ENCODE data around the gene TP73.

The TP73 gene

GRCh38 chr1:3779912-3780416, 127.6 kb downstream of the TP73 start:
- H2AFZ ChIP-seq (ENCODE audit: low read depth, low read length) = no peak overlapping the region
- H3K4me2 ChIP-seq (ENCODE audit: low read length) = no peak overlapping the region
- H4K20me1 ChIP-seq (ENCODE audit: insufficient read depth, low read length) = no peaks in the 10 kb centered on the region
- H3K36me3 ChIP-seq (replicated peaks; ENCODE audit: low read depth, low read length) = peaks cover 19% of the 10 kb centered on the region
- H3K9me3 ChIP-seq (ENCODE audit: insufficient read depth, low read length) = no peaks in the 10 kb centered on the region
- no peak overlapping the region for H3K27ac ChIP-seq (ENCODE audit: low read length)
- TF ChIP-seq CTCF (IDR thresholded peaks at IDR 0.05; ENCODE audit: low read depth, low read length) (no peak), EZH2phosphoT487 (IDR thresholded peaks at IDR 0.05; ENCODE audit: low read depth) (no peak)
- no peak overlapping the region for H3K4me3 ChIP-seq (ENCODE audit: low read length)
- no peaks in the 10 kb centered on the region for H3K27me3 ChIP-seq (ENCODE audit: low read depth, low read length)
- no peaks in the 10 kb centered on the region for H3K79me2 ChIP-seq (ENCODE audit: low read length)
- no peak overlapping the region for H3K9ac ChIP-seq (ENCODE audit: low read length)
- peaks cover 7% of the 10 kb centered on the region; the same call in 1 of the 2 replicates for H3K4me1 ChIP-seq (ENCODE audit: low read length)

- Histone ChIP-seq H3K4me3 (ENCODE audit: low read length) (no peak overlapping the region), H3K9ac (ENCODE audit: low read length) (no peak overlapping the region), H3K27me3 (ENCODE audit: low read depth, low read length) (no peaks in the 10 kb centered on the region), H3K79me2 (ENCODE audit: low read length) (no peaks in the 10 kb centered on the region), H3K36me3 (replicated peaks; ENCODE audit: low read depth, low read length) (peaks cover 23% of the 10 kb centered on the region), H3K4me2 (ENCODE audit: low read length) (no peak overlapping the region), H3K9me3 (ENCODE audit: insufficient read depth, low read length) (no peaks in the 10 kb centered on the region), H3K27ac (ENCODE audit: low read length) (no peak overlapping the region), H2AFZ (ENCODE audit: low read depth, low read length) (no peak overlapping the region), H4K20me1 (ENCODE audit: insufficient read depth, low read length) (no peaks in the 10 kb centered on the region), H3K4me1 (ENCODE audit: low read length) (peaks cover 2% of the 10 kb centered on the region; the same call in 1 of the 2 replicates)
- no peak for TF ChIP-seq CTCF (IDR thresholded peaks at IDR 0.05; ENCODE audit: low read depth, low read length)
- TF ChIP-seq EZH2phosphoT487 (IDR thresholded peaks at IDR 0.05; ENCODE audit: low read depth) = no peak
These were observed 128.6 kb downstream of the TP73 start for GRCh38 chr1:3780901-3781300.

- H3K9ac ChIP-seq (ENCODE audit: low read length) = no peak overlapping the region
- no peak overlapping the region for H3K4me2 ChIP-seq (ENCODE audit: low read length)
- H3K27ac ChIP-seq (ENCODE audit: low read length) = no peak overlapping the region
- no peak for TF ChIP-seq CTCF (IDR thresholded peaks at IDR 0.05; ENCODE audit: low read depth, low read length)
- TF ChIP-seq EZH2phosphoT487 (IDR thresholded peaks at IDR 0.05; ENCODE audit: low read depth) = no peak
- H3K27me3 ChIP-seq (ENCODE audit: low read depth, low read length) = no peaks in the 10 kb centered on the region
- H3K36me3 ChIP-seq (replicated peaks; ENCODE audit: low read depth, low read length) = peaks cover 30% of the 10 kb centered on the region
- no peak overlapping the region for H2AFZ ChIP-seq (ENCODE audit: low read depth, low read length)
- no peaks in the 10 kb centered on the region for H3K9me3 ChIP-seq (ENCODE audit: insufficient read depth, low read length)
- no peak overlapping the region for H3K4me3 ChIP-seq (ENCODE audit: low read length)
- peaks cover 10% of the 10 kb centered on the region; the same call in 1 of the 2 replicates for H4K20me1 ChIP-seq (ENCODE audit: insufficient read depth, low read length)
- H3K4me1 ChIP-seq (ENCODE audit: low read length) = peaks cover 7% of the 10 kb centered on the region
- peaks cover 4% of the 10 kb centered on the region; the same call in 1 of the 2 replicates for H3K79me2 ChIP-seq (ENCODE audit: low read length)
These were observed 131.5 kb downstream of the TP73 start for GRCh38 chr1:3783651-3784474.

- no peaks in the 10 kb centered on the region for H3K27me3 ChIP-seq (ENCODE audit: low read depth, low read length)
- TF ChIP-seq CTCF (IDR thresholded peaks at IDR 0.05; ENCODE audit: low read depth, low read length) = no peak
- no peak for TF ChIP-seq EZH2phosphoT487 (IDR thresholded peaks at IDR 0.05; ENCODE audit: low read depth)
- peaks cover 16% of the 10 kb centered on the region; the same call in 1 of the 2 replicates for H3K79me2 ChIP-seq (ENCODE audit: low read length)
- H3K9ac ChIP-seq (ENCODE audit: low read length) = no peak overlapping the region
- no peak overlapping the region for H3K4me2 ChIP-seq (ENCODE audit: low read length)
- peaks cover 13% of the 10 kb centered on the region; the same call in 1 of the 2 replicates for H4K20me1 ChIP-seq (ENCODE audit: insufficient read depth, low read length)
- H3K36me3 ChIP-seq (replicated peaks; ENCODE audit: low read depth, low read length) = peaks cover 28% of the 10 kb centered on the region
- H2AFZ ChIP-seq (ENCODE audit: low read depth, low read length) = no peak overlapping the region
- no peaks in the 10 kb centered on the region for H3K9me3 ChIP-seq (ENCODE audit: insufficient read depth, low read length)
- H3K4me1 ChIP-seq (ENCODE audit: low read length) = peaks cover 7% of the 10 kb centered on the region
- H3K27ac ChIP-seq (ENCODE audit: low read length) = no peak overlapping the region
- H3K4me3 ChIP-seq (ENCODE audit: low read length) = no peak overlapping the region
These were observed 132.7 kb downstream of the TP73 start for GRCh38 chr1:3785045-3785444.
